CD8-positive, alpha-beta memory T cell (primary cell): ENCODE measurements around the gene DEDD. TPM values are rescaled to one million over a fixed set of nuclear protein-coding genes. Genes with fewer than 3 reads are reported as not detected.
A peak's percentile ranks its signal among the peaks of the same experiment; 100 is the strongest.

Source experiments
- CTCF ChIA-PET: fragments of 350-600 bp; sonication (Branson Sonifier 250); formaldehyde crosslinking; loops from one replicate; lab custom pipeline; 2021; ENCODE audit warnings: antibody characterized with exemption; lab: Charles Lee
- POLR2A ChIA-PET: fragments of 350-600 bp; sonication (Branson Sonifier 250); formaldehyde crosslinking; loops from one replicate; lab custom pipeline; 2021; ENCODE audit warnings: antibody characterized with exemption; lab: Charles Lee
- DNase-seq, 5 donors: peaks; one replicate each; pipeline versions ENCODE4 v3.0.0 to v3.0.0-alpha.2; 2020 to 2022; ENCODE audit warnings: mixed read lengths in 1 of 5
- H3K27ac ChIP-seq: one replicate; pipeline ENCODE4 v1.7.0; 2013; ENCODE audit warnings: low read depth, mild to moderate bottlenecking, low read length, moderate library complexity
- H3K27me3 ChIP-seq: 2 replicates; pipeline ENCODE4 v1.7.0; 2013; ENCODE audit warnings: low read length, mild to moderate bottlenecking; ENCODE audit not compliant: insufficient read depth, poor library complexity, severe bottlenecking
- H3K36me3 ChIP-seq: 2 replicates; pipeline ENCODE4 v1.7.0; 2013; ENCODE audit warnings: mild to moderate bottlenecking, low read length, moderate library complexity; ENCODE audit not compliant: insufficient read depth
- H3K4me1 ChIP-seq: 2 replicates; pipeline ENCODE4 v1.7.0; 2013; ENCODE audit warnings: mild to moderate bottlenecking, low read length, moderate library complexity; ENCODE audit not compliant: insufficient read depth
- H3K4me3 ChIP-seq: 2 replicates; pipeline ENCODE4 v1.7.0; 2013; ENCODE audit warnings: mild to moderate bottlenecking, low read length
- H3K9me3 ChIP-seq: 2 replicates; pipeline ENCODE4 v1.7.0; 2013; ENCODE audit warnings: mild to moderate bottlenecking, low read length
- H3K27ac Mint-ChIP-seq, 8 donors: one replicate each; pipeline ENCODE4 v1.8.0; 2020 to 2021; ENCODE audit warnings: mixed read lengths in 8 of 8, mild to moderate bottlenecking in 6 of 8, inconsistent platforms in 3 of 8, moderate library complexity in 3 of 8
- H3K27me3 Mint-ChIP-seq, 2 donors: one replicate each; pipeline ENCODE4 v1.8.0; 2020 to 2021; ENCODE audit warnings: mixed read lengths in 2 of 2, mild to moderate bottlenecking in 1 of 2, moderate library complexity in 1 of 2
- H3K36me3 Mint-ChIP-seq, 3 donors: one replicate each; pipeline ENCODE4 v1.8.0; 2020 to 2021; ENCODE audit warnings: mixed read lengths in 3 of 3, inconsistent platforms in 1 of 3, mild to moderate bottlenecking in 1 of 3
- H3K4me1 Mint-ChIP-seq, 3 donors: one replicate each; pipeline ENCODE4 v1.8.0; 2020 to 2021; ENCODE audit warnings: mixed read lengths in 3 of 3, inconsistent platforms in 1 of 3, mild to moderate bottlenecking in 1 of 3
- H3K4me3 Mint-ChIP-seq, 7 donors: one replicate each; pipeline ENCODE4 v1.8.0; 2020 to 2021; ENCODE audit warnings: mixed read lengths in 7 of 7, mild to moderate bottlenecking in 6 of 7, moderate library complexity in 4 of 7, inconsistent platforms in 2 of 7
- H3K9me3 Mint-ChIP-seq, 5 donors: one replicate each; pipeline ENCODE4 v1.8.0; 2020 to 2022; ENCODE audit warnings: mixed read lengths in 5 of 5, mild to moderate bottlenecking in 3 of 5, moderate library complexity in 2 of 5, inconsistent platforms in 1 of 5
- polyA plus RNA-seq: library from polyadenylated mRNA; unstranded; fragments of 300-500 nt; fragmentation: Illumina TruSeq; gene quantifications from one replicate; pipeline ENCODE4 v1.2.3, GENCODE V29; 2021
- total RNA-seq, 2 experiments: library from RNA; stranded (reverse); gene quantifications; one replicate each; pipeline ENCODE4 v1.2.3, GENCODE V29; 2021

The DEDD gene
- total and polyA plus RNA-seq, 3 experiments from 2014 or later = 30.0 to 41.9 (median 41.0) TPM

- H3K9me3 Mint-ChIP-seq = peaks cover 0 to 4% (median 3%) of the 10 kb centered on the region in 5 donors
- Histone ChIP-seq H3K36me3 (peaks cover 7% of the 10 kb centered on the region), H3K9me3 (no peaks in the 10 kb centered on the region), H3K27me3 (no peaks in the 10 kb centered on the region), H3K27ac (no peak overlapping the region), H3K4me1 (peaks cover 8% of the 10 kb centered on the region), H3K4me3 (no peak overlapping the region)
- H3K27me3 Mint-ChIP-seq = peaks cover 0 to 19% of the 10 kb centered on the region in 2 donors
- H3K27ac Mint-ChIP-seq = peak overlapping the region; percentile 34 to 97 (median 77)
- ChIA-PET POLR2A (interaction anchor here (0.5 to 4.2 kb wide), 3 partner anchors 30 to 64 kb away, joined by 4 to 34 read pairs (median 31); partner anchors contain the start of genes ARHGAP30 and USF1), CTCF (interaction anchor here (0.6 to 7.8 kb wide), 17 partner anchors 13 to 180 kb away, joined by 3 to 128 read pairs (median 6); partner anchors contain the start of genes ARHGAP30, NIT1, PFDN2 and TOMM40L)
- peak overlapping the region; percentile 68 to 90 (median 77) for H3K4me3 Mint-ChIP-seq
- peaks cover 20 to 29% (median 23%) of the 10 kb centered on the region in 3 donors for H3K4me1 Mint-ChIP-seq
- no peak for DNase-seq
- peaks cover 0 to 39% (median 7%) of the 10 kb centered on the region in 3 donors for H3K36me3 Mint-ChIP-seq
Observed at GRCh38 chr1:161099090-161099802, 33.2 kb downstream of the DEDD start.

DNA sequence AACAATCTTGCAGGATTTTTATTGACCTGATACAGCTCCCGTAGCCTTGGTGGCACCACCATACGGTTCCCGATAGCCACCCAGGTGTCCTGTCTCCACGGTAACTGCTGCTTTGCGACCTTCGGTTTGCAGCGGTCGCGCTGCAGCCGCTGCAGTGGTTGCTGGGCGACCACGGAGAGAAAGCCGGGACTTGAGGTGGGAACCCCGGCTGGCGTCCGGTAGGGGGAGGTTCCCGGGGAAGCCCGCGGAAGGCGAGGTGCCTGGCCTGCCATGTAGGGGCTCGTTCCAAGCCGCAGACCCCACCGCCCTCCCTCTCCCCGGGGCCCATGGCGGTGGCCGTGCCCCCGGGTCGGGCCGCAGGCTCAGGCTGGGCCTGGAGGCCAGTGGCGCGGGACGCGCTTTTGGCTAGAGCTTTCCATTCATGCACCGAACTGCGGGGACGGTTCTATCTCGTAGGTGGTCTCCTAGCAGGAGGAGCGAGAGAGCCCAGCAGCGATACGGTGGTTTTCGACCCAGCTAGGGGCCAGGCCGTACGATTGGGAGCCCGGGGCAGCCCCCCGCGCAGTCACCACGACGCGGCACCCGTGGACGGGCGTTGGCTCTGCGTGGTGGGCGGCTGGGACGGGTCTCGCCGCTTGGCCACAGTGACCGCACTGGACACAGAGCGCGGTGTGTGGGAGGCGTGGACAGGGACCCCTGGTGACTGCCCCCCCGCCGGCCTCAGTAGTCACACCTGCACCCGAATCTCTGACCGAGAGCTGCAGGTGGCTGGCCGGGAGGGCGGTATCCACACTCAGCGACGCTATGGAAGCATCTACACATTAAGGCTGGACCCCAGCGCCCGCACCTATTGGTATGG lies 34.0 kb downstream of the DEDD start, which contains the start of gene KLHDC9:
KLHDC9 (plus strand) TSS at position 152 of the 859 bp plus-strand sequence; CDS start at position 327, 175 bp downstream.
- H3K36me3 ChIP-seq = peaks cover 7% of the 10 kb centered on the region
- Mint-ChIP-seq H3K4me1 (peaks cover 17 to 26% (median 19%) of the 10 kb centered on the region in 3 donors), H3K27me3 (peaks cover 0 to 19% of the 10 kb centered on the region in 2 donors), H3K36me3 (peaks cover 0 to 36% (median 7%) of the 10 kb centered on the region in 3 donors), H3K9me3 (peaks cover 0 to 4% (median 3%) of the 10 kb centered on the region in 5 donors), H3K4me3 (peak within 1 kb of the TSS; percentile 83 to 92 (median 86)), H3K27ac (peak within 1 kb of the TSS; percentile 77 to 99 (median 96))
- POLR2A ChIA-PET = interaction anchor here (0.6 to 4.2 kb wide), 10 partner anchors 11 to 103 kb away, joined by 3 to 34 read pairs (median 4); partner anchors contain the start of genes ARHGAP30, NIT1, PFDN2 and TSTD1
- H3K4me3 ChIP-seq = peak within 1 kb of the TSS; percentile 85
- no peaks in the 10 kb centered on the region for H3K27me3 ChIP-seq
- peak within 1 kb of the TSS; percentile 32 for H3K27ac ChIP-seq
- H3K9me3 ChIP-seq = no peaks in the 10 kb centered on the region
- CTCF ChIA-PET = interaction anchor here (0.6 to 7.8 kb wide), 39 partner anchors 8 to 325 kb away, joined by 3 to 128 read pairs (median 5); partner anchors contain the start of genes ARHGAP30, DEDD, F11R and NECTIN4
- peak; percentile 51 to 81 (median 64) for DNase-seq
- H3K4me1 ChIP-seq = peaks cover 8% of the 10 kb centered on the region

- CTCF ChIA-PET = interaction anchor here (0.6 to 7.8 kb wide), 17 partner anchors 10 to 328 kb away, joined by 3 to 128 read pairs (median 9); partner anchors contain the start of genes ARHGAP30, DEDD, F11R and TSTD1
- Mint-ChIP-seq H3K27ac (peak overlapping the region in 7 of 8 donors; percentile 10 to 97 (median 94)), H3K4me3 (peak overlapping the region in 2 of 7 donors; percentile 59 to 88), H3K9me3 (peaks cover 0 to 4% (median 3%) of the 10 kb centered on the region in 5 donors), H3K36me3 (peaks cover 0 to 23% (median 5%) of the 10 kb centered on the region in 3 donors), H3K4me1 (peaks cover 17 to 26% (median 19%) of the 10 kb centered on the region in 3 donors), H3K27me3 (peaks cover 0 to 19% of the 10 kb centered on the region in 2 donors)
- H3K4me1 ChIP-seq = peaks cover 8% of the 10 kb centered on the region
- DNase-seq = no peak
- H3K4me3 ChIP-seq = no peak overlapping the region
- H3K27me3 ChIP-seq = no peaks in the 10 kb centered on the region
- H3K9me3 ChIP-seq = no peaks in the 10 kb centered on the region
- POLR2A ChIA-PET = interaction anchor here (1.0 to 4.2 kb wide), 5 partner anchors 21 to 58 kb away, joined by 4 to 34 read pairs (median 9); partner anchors contain the start of genes ARHGAP30, NIT1, PFDN2 and TSTD1
- H3K27ac ChIP-seq = no peak overlapping the region
- peaks cover under 1% of the 10 kb centered on the region for H3K36me3 ChIP-seq
Observed at GRCh38 chr1:161096530-161096929, 35.9 kb downstream of the DEDD start.

GRCh38 chr1:161096015-161096414 lies 36.5 kb downstream of the DEDD start:
- H3K27ac ChIP-seq = no peak overlapping the region
- no peaks in the 10 kb centered on the region for H3K36me3 ChIP-seq
- no peaks in the 10 kb centered on the region for H3K27me3 ChIP-seq
- peaks cover 0 to 20% (median 2%) of the 10 kb centered on the region in 3 donors for H3K36me3 Mint-ChIP-seq
- ChIA-PET CTCF (interaction anchor here (1.4 to 7.8 kb wide), 9 partner anchors 11 to 144 kb away, joined by 4 to 128 read pairs (median 15); partner anchors contain the start of genes ARHGAP30, F11R, TSTD1 and USF1), POLR2A (interaction anchor here (1.0 to 4.2 kb wide), 3 partner anchors 27 to 50 kb away, joined by 9 to 34 read pairs (median 31); partner anchors contain the start of genes ARHGAP30 and USF1)
- H3K27me3 Mint-ChIP-seq = peaks cover 0 to 19% of the 10 kb centered on the region in 2 donors
- peak overlapping the region in 1 of 7 donors; percentile 88 for H3K4me3 Mint-ChIP-seq
- H3K27ac Mint-ChIP-seq = peak overlapping the region in 5 of 8 donors; percentile 3 to 97 (median 25)
- H3K4me1 ChIP-seq = peaks cover 8% of the 10 kb centered on the region
- H3K4me3 ChIP-seq = no peak overlapping the region
- H3K9me3 Mint-ChIP-seq = peaks cover 0 to 4% (median 3%) of the 10 kb centered on the region in 5 donors
- DNase-seq = no peak
- peaks cover 17 to 26% (median 19%) of the 10 kb centered on the region in 3 donors for H3K4me1 Mint-ChIP-seq
- H3K9me3 ChIP-seq = no peaks in the 10 kb centered on the region

DNA sequence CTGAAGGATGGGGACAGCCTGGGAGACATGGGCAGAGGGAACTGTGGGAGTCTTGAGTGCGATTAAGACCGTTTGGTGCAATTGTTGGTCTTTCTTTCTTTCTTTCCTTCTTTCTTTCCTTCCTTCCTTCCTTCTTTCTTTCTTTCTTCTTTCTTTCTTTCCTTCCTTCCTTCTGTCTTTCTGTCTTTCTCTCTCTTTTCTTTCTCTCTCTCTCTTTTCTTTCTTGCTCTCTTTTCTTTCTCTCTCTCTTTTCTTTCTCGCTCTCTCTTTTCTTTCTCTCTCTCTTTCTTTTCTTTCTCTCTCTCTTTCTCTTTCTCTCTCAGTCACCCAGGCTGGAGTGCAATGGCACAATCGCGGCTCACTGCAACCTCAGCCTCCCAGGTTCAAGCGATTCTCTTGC lies 37.2 kb downstream of the DEDD start:
- Histone ChIP-seq H3K4me3 (no peak overlapping the region), H3K27me3 (no peaks in the 10 kb centered on the region), H3K4me1 (peaks cover 8% of the 10 kb centered on the region), H3K36me3 (no peaks in the 10 kb centered on the region), H3K27ac (no peak overlapping the region), H3K9me3 (no peaks in the 10 kb centered on the region)
- Mint-ChIP-seq H3K27me3 (peaks cover 0 to 19% of the 10 kb centered on the region in 2 donors), H3K27ac (peak overlapping the region in 2 of 8 donors; percentile 55 to 97), H3K4me1 (peaks cover 17 to 28% (median 19%) of the 10 kb centered on the region in 3 donors), H3K9me3 (peaks cover 0 to 4% (median 3%) of the 10 kb centered on the region in 5 donors), H3K36me3 (peaks cover 0 to 14% (median 2%) of the 10 kb centered on the region in 3 donors), H3K4me3 (peak overlapping the region in 1 of 7 donors; percentile 73)
- POLR2A ChIA-PET = interaction anchor here (0.6 to 4.2 kb wide), 2 partner anchors 26 to 65 kb away, joined by 6 to 31 read pairs; partner anchors contain the start of gene ARHGAP30
- CTCF ChIA-PET = interaction anchor here (1.4 to 7.8 kb wide), 3 partner anchors 25 to 56 kb away, joined by 4 to 128 read pairs (median 83); partner anchors contain the start of genes ARHGAP30 and TSTD1
- DNase-seq = no peak

- H3K4me1 Mint-ChIP-seq = peaks cover 17 to 28% (median 19%) of the 10 kb centered on the region in 3 donors
- peaks cover 0 to 6% (median 2%) of the 10 kb centered on the region in 3 donors for H3K36me3 Mint-ChIP-seq
- no peak overlapping the region for H3K27ac ChIP-seq
- ChIA-PET POLR2A (interaction anchor here (0.6 kb wide), 1 partner anchor 64 kb away, joined by 6 read pairs; no protein-coding TSS in a partner anchor), CTCF (interaction anchor here (1.4 to 7.8 kb wide), 3 partner anchors 24 to 97 kb away, joined by 4 to 128 read pairs (median 5); partner anchors contain the start of gene ARHGAP30)
- no peaks in the 10 kb centered on the region for H3K36me3 ChIP-seq
- no peak for DNase-seq
- H3K27me3 ChIP-seq = no peaks in the 10 kb centered on the region
- H3K4me3 Mint-ChIP-seq = no peak overlapping the region
- H3K4me3 ChIP-seq = no peak overlapping the region
- H3K9me3 Mint-ChIP-seq = peaks cover 0 to 4% (median 3%) of the 10 kb centered on the region in 5 donors
- H3K4me1 ChIP-seq = peaks cover 8% of the 10 kb centered on the region
- H3K27me3 Mint-ChIP-seq = peaks cover 0 to 19% of the 10 kb centered on the region in 2 donors
- H3K9me3 ChIP-seq = no peaks in the 10 kb centered on the region
- H3K27ac Mint-ChIP-seq = peak overlapping the region in 2 of 8 donors; percentile 55 to 85
Observed at GRCh38 chr1:161094481-161094880, 38.0 kb downstream of the DEDD start.
